ENCODE measurements around the gene OSBPL9.

OSBPL9 gene

GRCh38 chr1:51691920-51692319 is 75.0 kb downstream of the OSBPL9 start (continued):
- TF ChIP-seq, protein P1, sequence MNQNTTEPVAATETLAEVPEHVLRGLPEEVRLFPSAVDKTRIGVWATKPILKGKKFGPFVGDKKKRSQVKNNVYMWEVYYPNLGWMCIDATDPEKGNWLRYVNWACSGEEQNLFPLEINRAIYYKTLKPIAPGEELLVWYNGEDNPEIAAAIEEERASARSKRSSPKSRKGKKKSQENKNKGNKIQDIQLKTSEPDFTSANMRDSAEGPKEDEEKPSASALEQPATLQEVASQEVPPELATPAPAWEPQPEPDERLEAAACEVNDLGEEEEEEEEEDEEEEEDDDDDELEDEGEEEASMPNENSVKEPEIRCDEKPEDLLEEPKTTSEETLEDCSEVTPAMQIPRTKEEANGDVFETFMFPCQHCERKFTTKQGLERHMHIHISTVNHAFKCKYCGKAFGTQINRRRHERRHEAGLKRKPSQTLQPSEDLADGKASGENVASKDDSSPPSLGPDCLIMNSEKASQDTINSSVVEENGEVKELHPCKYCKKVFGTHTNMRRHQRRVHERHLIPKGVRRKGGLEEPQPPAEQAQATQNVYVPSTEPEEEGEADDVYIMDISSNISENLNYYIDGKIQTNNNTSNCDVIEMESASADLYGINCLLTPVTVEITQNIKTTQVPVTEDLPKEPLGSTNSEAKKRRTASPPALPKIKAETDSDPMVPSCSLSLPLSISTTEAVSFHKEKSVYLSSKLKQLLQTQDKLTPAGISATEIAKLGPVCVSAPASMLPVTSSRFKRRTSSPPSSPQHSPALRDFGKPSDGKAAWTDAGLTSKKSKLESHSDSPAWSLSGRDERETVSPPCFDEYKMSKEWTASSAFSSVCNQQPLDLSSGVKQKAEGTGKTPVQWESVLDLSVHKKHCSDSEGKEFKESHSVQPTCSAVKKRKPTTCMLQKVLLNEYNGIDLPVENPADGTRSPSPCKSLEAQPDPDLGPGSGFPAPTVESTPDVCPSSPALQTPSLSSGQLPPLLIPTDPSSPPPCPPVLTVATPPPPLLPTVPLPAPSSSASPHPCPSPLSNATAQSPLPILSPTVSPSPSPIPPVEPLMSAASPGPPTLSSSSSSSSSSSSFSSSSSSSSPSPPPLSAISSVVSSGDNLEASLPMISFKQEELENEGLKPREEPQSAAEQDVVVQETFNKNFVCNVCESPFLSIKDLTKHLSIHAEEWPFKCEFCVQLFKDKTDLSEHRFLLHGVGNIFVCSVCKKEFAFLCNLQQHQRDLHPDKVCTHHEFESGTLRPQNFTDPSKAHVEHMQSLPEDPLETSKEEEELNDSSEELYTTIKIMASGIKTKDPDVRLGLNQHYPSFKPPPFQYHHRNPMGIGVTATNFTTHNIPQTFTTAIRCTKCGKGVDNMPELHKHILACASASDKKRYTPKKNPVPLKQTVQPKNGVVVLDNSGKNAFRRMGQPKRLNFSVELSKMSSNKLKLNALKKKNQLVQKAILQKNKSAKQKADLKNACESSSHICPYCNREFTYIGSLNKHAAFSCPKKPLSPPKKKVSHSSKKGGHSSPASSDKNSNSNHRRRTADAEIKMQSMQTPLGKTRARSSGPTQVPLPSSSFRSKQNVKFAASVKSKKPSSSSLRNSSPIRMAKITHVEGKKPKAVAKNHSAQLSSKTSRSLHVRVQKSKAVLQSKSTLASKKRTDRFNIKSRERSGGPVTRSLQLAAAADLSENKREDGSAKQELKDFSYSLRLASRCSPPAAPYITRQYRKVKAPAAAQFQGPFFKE (tag by site-specific recombination; IDR thresholded peaks at IDR 0.05; ENCODE audit: borderline replicate concordance) = no peak
- peak; percentile 88 for TF ChIP-seq ZNF121 (tag by site-specific recombination; IDR thresholded peaks at IDR 0.05)

DNA sequence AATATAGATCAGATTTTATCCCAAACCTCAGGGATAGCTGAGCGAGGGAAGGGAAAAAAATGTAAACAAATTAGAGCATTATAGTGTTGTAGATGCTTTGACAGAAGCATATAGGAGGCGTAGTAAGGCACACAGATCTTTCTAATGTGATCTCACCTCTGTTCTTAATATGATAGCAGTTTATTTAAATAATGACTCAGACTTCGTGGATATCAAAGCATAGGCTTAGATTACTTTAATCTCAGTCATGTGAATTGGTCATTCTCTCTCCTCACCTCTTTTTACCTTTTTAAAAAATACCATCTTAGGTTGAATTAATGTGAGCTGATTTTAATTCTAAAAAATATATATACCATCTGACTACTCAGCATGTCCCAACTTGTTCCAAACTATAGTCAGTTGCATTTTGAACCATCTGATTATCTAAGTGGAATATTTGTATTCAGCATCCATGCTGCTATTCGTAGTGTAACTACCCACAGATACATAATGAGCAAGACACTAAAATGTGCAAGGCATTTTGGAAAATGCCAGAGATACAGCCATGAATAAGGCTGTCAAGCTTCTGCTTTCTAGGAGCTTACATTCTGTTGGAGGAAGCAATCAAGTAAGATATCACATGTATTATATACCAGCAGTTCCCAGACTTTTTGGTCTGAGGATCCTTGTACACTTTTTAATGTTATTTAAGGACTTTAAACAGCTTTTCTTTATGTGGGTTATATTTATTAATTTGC is 76.7 kb downstream of the OSBPL9 start:
- CTCF ChIA-PET = interaction anchor here (0.6 kb wide), 1 partner anchor 114 kb away, joined by 3 read pairs; no protein-coding TSS in a partner anchor

GRCh38 chr1:51697166-51697565 is 80.3 kb downstream of the OSBPL9 start:
- Histone ChIP-seq H3K4me1 (ENCODE audit: control insufficient read depth, insufficient read depth, low read length) (peaks cover 11% of the 10 kb centered on the region), H3K4me3 (ENCODE audit: low read depth, low read length) (no peak overlapping the region), H3K36me3 (ENCODE audit: control insufficient read depth in 2 of 2, insufficient read depth in 1 of 2, low read length in 2 of 2) (no peaks in the 10 kb centered on the region), H3K9me3 (ENCODE audit: control insufficient read depth, insufficient read depth, low read depth, low read length) (no peaks in the 10 kb centered on the region), H3K27ac (ENCODE audit: extremely low read depth, low read depth, low read length) (no peak overlapping the region)
- CTCF ChIA-PET = interaction anchor here (0.7 kb wide), 2 partner anchors 72 to 199 kb away, joined by 3 to 4 read pairs; no protein-coding TSS in a partner anchor
- POLR2A ChIA-PET = no interaction called here
- TF ChIP-seq ZNF280C (tag by site-specific recombination; IDR thresholded peaks at IDR 0.05) (no peak), ZNF423 (tag by site-specific recombination; IDR thresholded peaks at IDR 0.05) (no peak), ZNF354C (tag by site-specific recombination; IDR thresholded peaks at IDR 0.05; ENCODE audit: borderline replicate concordance, low read depth) (no peak), HOXC10 (CRISPR knock-in tag; IDR thresholded peaks at IDR 0.05) (no peak), ZNF146 (tag by site-specific recombination; IDR thresholded peaks at IDR 0.05) (no peak)
- TF ChIP-seq, protein P2, sequence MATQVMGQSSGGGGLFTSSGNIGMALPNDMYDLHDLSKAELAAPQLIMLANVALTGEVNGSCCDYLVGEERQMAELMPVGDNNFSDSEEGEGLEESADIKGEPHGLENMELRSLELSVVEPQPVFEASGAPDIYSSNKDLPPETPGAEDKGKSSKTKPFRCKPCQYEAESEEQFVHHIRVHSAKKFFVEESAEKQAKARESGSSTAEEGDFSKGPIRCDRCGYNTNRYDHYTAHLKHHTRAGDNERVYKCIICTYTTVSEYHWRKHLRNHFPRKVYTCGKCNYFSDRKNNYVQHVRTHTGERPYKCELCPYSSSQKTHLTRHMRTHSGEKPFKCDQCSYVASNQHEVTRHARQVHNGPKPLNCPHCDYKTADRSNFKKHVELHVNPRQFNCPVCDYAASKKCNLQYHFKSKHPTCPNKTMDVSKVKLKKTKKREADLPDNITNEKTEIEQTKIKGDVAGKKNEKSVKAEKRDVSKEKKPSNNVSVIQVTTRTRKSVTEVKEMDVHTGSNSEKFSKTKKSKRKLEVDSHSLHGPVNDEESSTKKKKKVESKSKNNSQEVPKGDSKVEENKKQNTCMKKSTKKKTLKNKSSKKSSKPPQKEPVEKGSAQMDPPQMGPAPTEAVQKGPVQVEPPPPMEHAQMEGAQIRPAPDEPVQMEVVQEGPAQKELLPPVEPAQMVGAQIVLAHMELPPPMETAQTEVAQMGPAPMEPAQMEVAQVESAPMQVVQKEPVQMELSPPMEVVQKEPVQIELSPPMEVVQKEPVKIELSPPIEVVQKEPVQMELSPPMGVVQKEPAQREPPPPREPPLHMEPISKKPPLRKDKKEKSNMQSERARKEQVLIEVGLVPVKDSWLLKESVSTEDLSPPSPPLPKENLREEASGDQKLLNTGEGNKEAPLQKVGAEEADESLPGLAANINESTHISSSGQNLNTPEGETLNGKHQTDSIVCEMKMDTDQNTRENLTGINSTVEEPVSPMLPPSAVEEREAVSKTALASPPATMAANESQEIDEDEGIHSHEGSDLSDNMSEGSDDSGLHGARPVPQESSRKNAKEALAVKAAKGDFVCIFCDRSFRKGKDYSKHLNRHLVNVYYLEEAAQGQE (tag by site-specific recombination; IDR thresholded peaks at IDR 0.05) = no peak

More for the DNA sequence above, 76.7 kb downstream of the OSBPL9 start:
- Histone ChIP-seq H3K4me1 (ENCODE audit: control insufficient read depth, insufficient read depth, low read length) (peaks cover 31% of the 10 kb centered on the region), H3K9me3 (ENCODE audit: control insufficient read depth, insufficient read depth, low read depth, low read length) (no peaks in the 10 kb centered on the region), H3K4me3 (ENCODE audit: low read depth, low read length) (no peak overlapping the region), H3K27ac (ENCODE audit: extremely low read depth, low read depth, low read length) (no peak overlapping the region), H3K36me3 (ENCODE audit: control insufficient read depth in 2 of 2, insufficient read depth in 1 of 2, low read length in 2 of 2) (no peaks in the 10 kb centered on the region)
- TF ChIP-seq ZNF629 (tag by site-specific recombination; IDR thresholded peaks at IDR 0.05) (peak; percentile 47; the same call in 1 of the 2 replicates), ZNF785 (tag by site-specific recombination; IDR thresholded peaks at IDR 0.05) (no peak), GLIS1 (tag by site-specific recombination; IDR thresholded peaks at IDR 0.05) (no peak), ZNF677 (tag by site-specific recombination; IDR thresholded peaks at IDR 0.05) (no peak), ZNF366 (tag by site-specific recombination; conservative IDR thresholded peaks at IDR 0.05) (peak; percentile 57), BCL6B (tag by site-specific recombination; IDR thresholded peaks at IDR 0.05) (peak; percentile 92), EGR2 (tag by site-specific recombination; IDR thresholded peaks at IDR 0.05; ENCODE audit: low read depth) (no peak), ZNF664 (tag by site-specific recombination; IDR thresholded peaks at IDR 0.05) (peak; percentile 54), ZNF2 (tag by site-specific recombination; IDR thresholded peaks at IDR 0.05) (0 out of 2 replicates have a peak, but pooled peaks have one; percentile 20), ZNF558 (tag by site-specific recombination; IDR thresholded peaks at IDR 0.05) (no peak), ZNF184 (tag by site-specific recombination; IDR thresholded peaks at IDR 0.05) (0 out of 2 replicates have a peak, but pooled peaks have one; percentile 17), ZNF112 (tag by site-specific recombination; IDR thresholded peaks at IDR 0.05) (no peak), ZNF223 (tag by site-specific recombination; IDR thresholded peaks at IDR 0.05) (no peak), ZBTB17 (tag by site-specific recombination; IDR thresholded peaks at IDR 0.05) (peak; percentile 23; the same call in 1 of the 2 replicates)
- TF ChIP-seq, protein P3, sequence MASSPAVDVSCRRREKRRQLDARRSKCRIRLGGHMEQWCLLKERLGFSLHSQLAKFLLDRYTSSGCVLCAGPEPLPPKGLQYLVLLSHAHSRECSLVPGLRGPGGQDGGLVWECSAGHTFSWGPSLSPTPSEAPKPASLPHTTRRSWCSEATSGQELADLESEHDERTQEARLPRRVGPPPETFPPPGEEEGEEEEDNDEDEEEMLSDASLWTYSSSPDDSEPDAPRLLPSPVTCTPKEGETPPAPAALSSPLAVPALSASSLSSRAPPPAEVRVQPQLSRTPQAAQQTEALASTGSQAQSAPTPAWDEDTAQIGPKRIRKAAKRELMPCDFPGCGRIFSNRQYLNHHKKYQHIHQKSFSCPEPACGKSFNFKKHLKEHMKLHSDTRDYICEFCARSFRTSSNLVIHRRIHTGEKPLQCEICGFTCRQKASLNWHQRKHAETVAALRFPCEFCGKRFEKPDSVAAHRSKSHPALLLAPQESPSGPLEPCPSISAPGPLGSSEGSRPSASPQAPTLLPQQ (tag by site-specific recombination; IDR thresholded peaks at IDR 0.05) = 0 out of 2 replicates have a peak, but pooled peaks have one; percentile 14
- POLR2A ChIA-PET = interaction anchor here (1.3 kb wide), 1 partner anchor 21 kb away, joined by 3 read pairs; no protein-coding TSS in a partner anchor

All from HEK293 (cell line).